ENCODE data around the gene SKI. TPM values are rescaled to one million over a fixed set of nuclear protein-coding genes. Genes with fewer than 3 reads are reported as not detected.

SKI gene
- total RNA-seq, 1 donor from 2014 or later, result 132 TPM

DNA sequence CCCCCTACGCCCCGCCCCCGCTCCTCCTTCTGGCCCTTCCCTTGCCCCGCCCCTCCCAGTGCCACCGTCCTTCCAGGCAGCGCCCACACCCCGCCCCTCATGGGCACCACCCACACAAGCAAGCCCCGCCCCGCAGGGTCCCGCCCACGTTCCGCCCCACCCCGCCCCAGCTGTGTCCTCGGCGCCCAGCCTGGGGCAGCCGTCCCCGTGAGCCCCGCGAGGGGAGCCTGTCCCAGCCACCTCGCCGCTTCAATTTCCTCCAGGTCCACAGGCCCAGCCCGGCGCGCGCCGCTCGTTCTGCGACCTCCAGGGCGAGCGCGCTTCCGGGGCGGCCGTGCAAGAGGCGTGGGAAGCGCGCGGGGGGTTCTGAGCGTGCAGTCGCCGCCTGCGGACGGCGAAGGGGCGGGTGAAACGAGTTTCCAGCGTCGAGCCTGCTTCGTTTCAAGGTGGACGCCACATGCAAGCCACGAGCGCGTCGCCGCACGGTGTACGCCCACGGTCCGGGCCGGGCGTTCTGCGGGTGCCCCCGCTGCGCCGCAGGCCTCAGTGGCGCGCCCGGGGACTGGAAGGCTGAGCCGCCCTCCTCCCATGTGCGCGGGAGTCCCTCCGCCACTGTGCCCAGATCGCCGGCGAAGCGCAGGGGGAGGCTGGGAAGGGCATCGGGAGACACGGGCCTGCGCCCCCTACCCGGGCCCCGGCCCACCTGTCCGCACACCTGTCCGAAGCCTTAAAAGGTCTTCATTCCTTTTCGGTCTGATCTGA, 22.7 kb upstream of the SKI start:
- DNase-seq (ENCODE audit: extremely low spot score, unreplicated experiment), result peak; percentile 98
- Mint-ChIP-seq H3K4me3 (ENCODE audit: unreplicated experiment) (no peak overlapping the region), H3K36me3 (ENCODE audit: unreplicated experiment) (no peaks in the 10 kb centered on the region), H3K27me3 (ENCODE audit: unreplicated experiment) (no peaks in the 10 kb centered on the region), H3K9me3 (ENCODE audit: unreplicated experiment) (no peaks in the 10 kb centered on the region), H3K27ac (ENCODE audit: unreplicated experiment) (no peak overlapping the region), H3K4me1 (ENCODE audit: unreplicated experiment) (peaks cover 46% of the 10 kb centered on the region)
- TF ChIP-seq, protein P1, sequence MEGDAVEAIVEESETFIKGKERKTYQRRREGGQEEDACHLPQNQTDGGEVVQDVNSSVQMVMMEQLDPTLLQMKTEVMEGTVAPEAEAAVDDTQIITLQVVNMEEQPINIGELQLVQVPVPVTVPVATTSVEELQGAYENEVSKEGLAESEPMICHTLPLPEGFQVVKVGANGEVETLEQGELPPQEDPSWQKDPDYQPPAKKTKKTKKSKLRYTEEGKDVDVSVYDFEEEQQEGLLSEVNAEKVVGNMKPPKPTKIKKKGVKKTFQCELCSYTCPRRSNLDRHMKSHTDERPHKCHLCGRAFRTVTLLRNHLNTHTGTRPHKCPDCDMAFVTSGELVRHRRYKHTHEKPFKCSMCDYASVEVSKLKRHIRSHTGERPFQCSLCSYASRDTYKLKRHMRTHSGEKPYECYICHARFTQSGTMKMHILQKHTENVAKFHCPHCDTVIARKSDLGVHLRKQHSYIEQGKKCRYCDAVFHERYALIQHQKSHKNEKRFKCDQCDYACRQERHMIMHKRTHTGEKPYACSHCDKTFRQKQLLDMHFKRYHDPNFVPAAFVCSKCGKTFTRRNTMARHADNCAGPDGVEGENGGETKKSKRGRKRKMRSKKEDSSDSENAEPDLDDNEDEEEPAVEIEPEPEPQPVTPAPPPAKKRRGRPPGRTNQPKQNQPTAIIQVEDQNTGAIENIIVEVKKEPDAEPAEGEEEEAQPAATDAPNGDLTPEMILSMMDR (IDR thresholded peaks at IDR 0.05), result no peak

- TF ChIP-seq, protein P1 (IDR thresholded peaks at IDR 0.05), result no peak
- peaks cover 47% of the 10 kb centered on the region for H3K4me1 Mint-ChIP-seq (ENCODE audit: unreplicated experiment)
- H3K27me3 Mint-ChIP-seq (ENCODE audit: unreplicated experiment), result no peaks in the 10 kb centered on the region
- peak; percentile 81 for DNase-seq (ENCODE audit: extremely low spot score, unreplicated experiment)
- H3K27ac Mint-ChIP-seq (ENCODE audit: unreplicated experiment), result peak overlapping the region; percentile 73
- H3K9me3 Mint-ChIP-seq (ENCODE audit: unreplicated experiment), result no peaks in the 10 kb centered on the region
- no peak overlapping the region for H3K4me3 Mint-ChIP-seq (ENCODE audit: unreplicated experiment)
- H3K36me3 Mint-ChIP-seq (ENCODE audit: unreplicated experiment), result no peaks in the 10 kb centered on the region
Measured at GRCh38 chr1:2206813-2207487, 21.2 kb upstream of the SKI start.

DNA sequence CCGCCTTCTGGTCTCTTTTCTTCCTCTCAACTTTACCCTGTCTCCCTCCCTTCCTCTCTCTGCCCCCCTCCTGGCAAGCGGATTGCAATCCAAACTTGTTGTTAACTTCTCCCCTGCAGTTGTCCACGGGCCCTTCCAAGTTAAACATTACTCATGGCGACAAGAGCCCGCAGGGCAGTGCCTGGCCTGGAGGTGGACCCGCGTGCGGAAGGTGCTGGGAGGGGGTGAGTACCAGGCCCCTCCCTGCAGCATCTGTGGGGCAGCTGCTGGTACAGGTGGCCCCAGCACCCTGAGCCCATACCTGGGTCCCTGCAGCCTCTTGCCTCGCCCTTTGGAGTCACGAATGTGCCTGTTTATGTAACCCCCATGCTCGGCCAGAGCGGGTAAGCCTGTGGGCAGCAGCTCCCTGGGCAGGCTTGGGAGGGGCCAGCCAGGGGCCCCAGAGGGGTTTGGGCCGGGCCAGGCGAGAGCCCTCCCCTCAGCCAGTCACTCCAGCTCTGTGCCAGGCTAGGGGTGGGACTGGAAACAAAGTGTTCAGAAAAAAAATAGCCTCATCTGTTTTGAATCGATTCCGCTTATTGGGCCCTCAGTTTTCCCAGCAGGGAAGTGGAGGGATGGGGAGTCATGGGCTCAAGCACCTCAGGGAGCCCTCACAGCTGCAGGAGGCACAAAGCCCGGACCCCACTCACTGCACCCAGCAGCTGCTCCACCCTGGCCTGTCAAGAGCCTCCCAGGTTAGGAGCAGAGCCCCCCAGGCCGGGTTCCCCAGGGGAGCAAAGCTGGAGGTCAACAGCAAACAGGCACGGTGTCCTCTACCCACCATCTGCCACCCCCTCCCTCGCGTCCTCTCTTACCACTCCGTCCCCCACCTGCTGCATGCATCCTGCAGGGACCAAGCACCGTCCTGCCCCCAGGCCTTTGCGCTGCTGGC, 19.5 kb upstream of the SKI start:
- TF ChIP-seq, protein P1 (IDR thresholded peaks at IDR 0.05), result peak; percentile 35
- H3K27ac Mint-ChIP-seq (ENCODE audit: unreplicated experiment), result peak overlapping the region; percentile 89
- no peaks in the 10 kb centered on the region for H3K27me3 Mint-ChIP-seq (ENCODE audit: unreplicated experiment)
- peaks cover 56% of the 10 kb centered on the region for H3K4me1 Mint-ChIP-seq (ENCODE audit: unreplicated experiment)
- H3K4me3 Mint-ChIP-seq (ENCODE audit: unreplicated experiment), result peak overlapping the region; percentile 38
- DNase-seq (ENCODE audit: extremely low spot score, unreplicated experiment), result peak; percentile 94
- no peaks in the 10 kb centered on the region for H3K36me3 Mint-ChIP-seq (ENCODE audit: unreplicated experiment)
- H3K9me3 Mint-ChIP-seq (ENCODE audit: unreplicated experiment), result no peaks in the 10 kb centered on the region

DNA sequence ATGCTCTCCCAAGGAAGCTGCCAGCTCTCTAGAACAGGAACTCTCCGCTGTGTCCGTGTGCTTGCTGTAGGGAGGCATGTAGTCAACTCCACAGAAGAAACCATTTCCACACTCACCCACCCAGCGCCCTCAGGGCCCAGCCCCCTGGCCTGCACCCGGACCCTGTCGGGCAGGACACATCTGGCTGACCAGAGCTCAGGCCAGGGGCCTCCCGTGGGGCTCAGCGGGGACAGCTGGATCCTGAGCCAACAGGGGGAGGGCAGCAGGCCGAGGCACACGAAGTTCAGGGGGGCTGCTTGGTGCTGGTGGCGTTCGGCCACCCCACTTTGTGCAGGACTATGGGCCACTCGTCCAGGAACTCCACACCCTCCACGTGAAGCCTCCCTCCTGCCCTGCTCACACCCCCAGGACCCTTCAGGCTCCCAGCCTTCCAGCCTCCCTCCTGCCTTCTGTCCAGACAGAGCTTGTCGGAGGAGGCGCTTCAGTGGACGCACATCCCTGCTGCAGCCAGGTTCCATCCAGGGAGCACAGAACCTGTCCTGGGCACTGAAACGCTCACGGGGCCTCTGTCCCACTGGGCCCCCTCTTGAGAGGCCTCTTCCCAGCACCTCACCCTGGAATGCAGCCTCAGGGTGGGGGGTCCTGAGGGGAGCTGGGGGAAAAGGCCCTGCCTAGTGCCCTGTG, 18.6 kb upstream of the SKI start:
- no peaks in the 10 kb centered on the region for H3K36me3 Mint-ChIP-seq (ENCODE audit: unreplicated experiment)
- no peaks in the 10 kb centered on the region for H3K9me3 Mint-ChIP-seq (ENCODE audit: unreplicated experiment)
- peak; percentile 83 for DNase-seq (ENCODE audit: extremely low spot score, unreplicated experiment)
- peak overlapping the region; percentile 89 for H3K27ac Mint-ChIP-seq (ENCODE audit: unreplicated experiment)
- no peaks in the 10 kb centered on the region for H3K27me3 Mint-ChIP-seq (ENCODE audit: unreplicated experiment)
- peak overlapping the region; percentile 38 for H3K4me3 Mint-ChIP-seq (ENCODE audit: unreplicated experiment)
- H3K4me1 Mint-ChIP-seq (ENCODE audit: unreplicated experiment), result peaks cover 57% of the 10 kb centered on the region
- TF ChIP-seq, protein P1 (IDR thresholded peaks at IDR 0.05), result no peak

Measured in osteocyte (in vitro differentiated cells).